Mammary epithelial cell (primary cell): ENCODE results near the gene KDM4C.

Experiments used
- CTCF ChIP-seq, 2 donors: IDR thresholded peaks in 1 of 2; conservative IDR thresholded peaks in 1 of 2; 2 replicates each; pipeline ENCODE4 v1.5.1; 2011 to 2012; ENCODE audit warnings: inconsistent platforms in 2 of 2, low read length in 2 of 2, mild to moderate bottlenecking in 2 of 2, control low read depth in 1 of 2, low read depth in 1 of 2; ENCODE audit not compliant: insufficient read depth in 1 of 2; ENCODE audit errors: extremely low read depth in 1 of 2
- EZH2 ChIP-seq: IDR thresholded peaks from 2 replicates; pipeline ENCODE4 v1.6.1; 2012; ENCODE audit warnings: low read length, inconsistent platforms, borderline replicate concordance

GRCh38 chr9:6864102-6864501 lies 106.3 kb downstream of the KDM4C start:
- TF ChIP-seq EZH2 = no peak
- no peak for TF ChIP-seq CTCF (conservative IDR thresholded peaks at IDR 0.05 in 1 of 2, IDR thresholded peaks at IDR 0.05 in 1 of 2; ENCODE audit: extremely low read depth in 1 of 2, insufficient read depth in 1 of 2, low read depth in 1 of 2, low read length in 2 of 2)
